Activated T-cell treated with anti-CD3 and anti-CD28 coated beads, Interleukin-2, amount 50 U/mL, for 4 hours (primary cell): ENCODE results near the gene AGRN. TPM values are rescaled to one million over a fixed set of nuclear protein-coding genes. Genes with fewer than 3 reads are reported as not detected.
"Not testable (repeated sequence)": the region's sequence is repeated elsewhere in the genome, so short reads cannot be mapped to it uniquely, and the experiment has no call there.

ENCODE experiments used
- ATAC-seq, 2 donors: fragments of 200-7000 bp; cut with Tn5 transposase; one replicate each; pipeline ENCODE4 v1.10.0; 2021
- DNase-seq: peaks from one replicate; pipeline ENCODE4 v3.0.0-alpha.2; 2020
- H3K27me3 Mint-ChIP-seq: one replicate; pipeline ENCODE4 v1.8.0; 2021; ENCODE audit warnings: low read depth, mixed read lengths
- H3K36me3 Mint-ChIP-seq: one replicate; pipeline ENCODE4 v1.8.0; 2022; ENCODE audit warnings: mixed read lengths; ENCODE audit not compliant: insufficient read depth
- H3K4me1 Mint-ChIP-seq: one replicate; pipeline ENCODE4 v1.8.0; 2021; ENCODE audit warnings: low read depth, mixed read lengths
- H3K4me3 Mint-ChIP-seq: one replicate; pipeline ENCODE4 v1.8.0; 2021; ENCODE audit warnings: mild to moderate bottlenecking, moderate library complexity, mixed read lengths
- H3K9me3 Mint-ChIP-seq: one replicate; pipeline ENCODE4 v1.8.0; 2021; ENCODE audit warnings: mixed read lengths
- total RNA-seq, 3 donors: library from RNA; stranded (reverse); gene quantifications; one replicate each; pipeline ENCODE4 v1.2.1, GENCODE V29; 2021

Gene AGRN
- total RNA-seq, 3 donors from 2014 or later, result 12.0 to 18.0 (median 15.2) TPM

DNA sequence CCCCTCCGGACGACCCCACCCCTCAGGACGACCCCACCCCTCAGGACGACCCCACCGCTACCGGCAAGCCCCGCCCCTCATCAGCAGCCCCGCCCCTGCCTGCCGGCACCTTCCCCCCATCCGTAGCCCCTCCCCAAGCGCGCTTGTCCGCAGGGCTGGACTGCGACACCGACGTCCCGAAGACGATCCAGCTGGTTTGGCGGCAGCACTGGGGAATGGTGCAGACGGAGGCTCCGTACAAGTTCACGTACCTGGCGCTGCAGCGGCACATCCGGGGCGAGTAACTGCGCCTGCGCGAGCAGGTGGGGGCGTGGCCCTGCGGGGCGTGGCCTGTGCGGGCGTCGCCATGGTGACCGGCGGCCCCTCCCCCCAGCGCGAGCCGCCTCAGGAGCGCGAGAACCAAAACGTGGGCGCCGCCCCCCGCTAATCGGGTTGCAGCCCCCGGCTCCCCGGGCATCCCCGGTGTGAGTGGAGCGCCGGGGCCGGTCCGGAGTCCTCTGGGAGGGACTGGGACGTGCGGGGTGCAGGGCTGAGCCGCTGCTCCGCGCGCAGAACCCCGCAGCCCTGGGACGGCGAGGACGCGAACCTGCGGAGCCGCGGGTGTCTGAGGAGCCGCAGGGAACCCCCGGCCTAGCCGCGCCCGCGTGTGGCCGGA lies 49.3 kb downstream of the AGRN start:
- Mint-ChIP-seq H3K4me1 (peaks cover 16% of the 10 kb centered on the region), H3K9me3 (no peaks in the 10 kb centered on the region), H3K36me3 (no peaks in the 10 kb centered on the region), H3K27me3 (peaks cover 7% of the 10 kb centered on the region), H3K4me3 (peak overlapping the region; percentile 69)
- DNase-seq (peak; percentile 93), ATAC-seq (peak; percentile 50 to 57)

DNA sequence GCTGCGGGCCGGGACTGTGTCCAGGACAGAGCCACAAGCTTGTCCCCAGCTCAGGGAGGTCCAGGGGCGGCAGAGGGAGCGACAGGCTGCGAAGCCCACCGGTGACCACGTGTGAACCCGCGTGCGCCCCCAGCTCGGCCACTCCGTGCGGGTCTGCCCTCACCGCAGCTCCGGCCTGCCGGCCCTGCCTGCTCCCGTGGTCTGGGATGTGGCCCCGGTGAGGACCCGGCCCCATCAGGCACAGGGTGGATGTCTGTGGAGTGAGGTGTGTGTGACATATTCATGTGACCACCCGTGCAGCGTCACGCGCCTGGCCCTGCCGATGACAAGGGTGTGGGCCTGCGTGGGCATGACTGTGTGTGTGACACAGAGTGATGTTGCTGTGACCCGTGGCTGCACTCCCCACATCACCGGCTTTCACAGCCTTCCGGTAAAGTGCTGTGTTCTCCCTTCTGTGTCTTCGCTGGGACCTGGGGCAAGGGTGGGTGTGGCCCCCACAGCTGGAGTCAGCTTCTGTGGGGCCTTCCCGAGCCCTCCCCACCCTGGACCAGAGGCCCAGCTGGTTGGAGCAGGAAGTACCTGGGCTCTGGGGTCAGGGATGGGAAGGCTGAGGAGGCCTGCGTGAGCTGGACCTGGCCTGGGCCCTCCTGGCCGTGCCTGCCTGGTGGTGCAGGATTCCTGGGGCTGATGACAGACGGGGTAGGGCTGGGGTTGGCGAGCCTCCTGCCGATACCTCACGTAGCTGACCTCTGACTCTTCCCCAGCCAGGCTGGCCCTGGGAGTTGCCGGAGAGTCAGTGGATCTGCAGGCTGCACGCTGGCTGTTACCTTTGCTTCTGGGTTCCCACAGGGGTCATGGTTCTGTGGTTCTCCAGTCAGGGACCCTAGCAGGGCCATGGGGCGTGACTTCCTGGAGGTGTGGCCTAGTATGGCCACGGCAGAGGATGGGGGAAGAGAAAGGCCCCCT lies 50.1 kb downstream of the AGRN start:
- Mint-ChIP-seq H3K4me3 (peak overlapping the region; percentile 48), H3K4me1 (peaks cover 13% of the 10 kb centered on the region), H3K27me3 (peaks cover 13% of the 10 kb centered on the region), H3K9me3 (no peaks in the 10 kb centered on the region), H3K36me3 (no peaks in the 10 kb centered on the region)
- DNase-seq, result no peak
- ATAC-seq, result peak in 1 of 2 donors; percentile 15

DNA sequence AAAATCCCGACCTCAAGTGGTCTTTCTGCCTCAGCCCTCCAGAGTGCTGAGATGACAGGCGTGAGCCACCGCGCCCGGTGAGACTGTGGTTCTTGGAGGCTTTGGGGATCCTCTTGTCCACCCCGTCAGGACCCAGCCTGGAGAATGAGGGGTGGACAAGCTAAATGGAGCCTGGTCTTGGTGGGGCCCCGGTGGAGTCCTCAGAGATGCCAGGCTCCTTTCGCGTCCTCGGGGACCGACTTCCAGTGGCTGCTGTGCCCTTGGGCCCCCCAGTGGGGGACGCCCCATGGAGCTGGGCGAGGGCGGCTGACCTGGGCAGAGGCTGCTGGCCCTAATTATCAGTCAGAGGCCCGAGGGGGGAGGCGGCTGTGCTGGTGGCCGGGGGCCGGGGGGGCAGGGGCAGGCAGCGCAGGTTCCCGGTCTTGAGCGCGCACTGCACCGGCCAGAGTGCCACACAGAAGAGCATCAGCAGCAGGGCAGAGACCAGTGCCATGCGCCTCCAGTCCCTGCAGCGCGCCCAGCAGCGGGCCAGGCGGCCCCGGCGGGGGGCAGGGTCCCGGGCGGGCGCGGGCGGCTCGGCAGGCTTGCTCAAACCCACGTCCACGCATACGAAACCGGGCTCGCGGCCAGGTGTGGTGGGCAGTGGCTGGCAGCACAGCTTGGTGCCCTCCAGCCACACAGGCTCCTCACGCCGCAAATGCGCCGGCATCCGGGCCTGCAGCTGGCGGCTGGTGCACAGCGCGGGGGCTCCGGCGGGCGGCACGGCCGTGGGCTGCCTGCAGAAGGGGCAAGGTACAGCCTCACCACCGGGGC lies 51.8 kb downstream of the AGRN start:
- Mint-ChIP-seq H3K36me3 (no peaks in the 10 kb centered on the region), H3K4me1 (peaks cover 4% of the 10 kb centered on the region), H3K4me3 (no peak overlapping the region), H3K27me3 (peaks cover 13% of the 10 kb centered on the region), H3K9me3 (no peaks in the 10 kb centered on the region)
- ATAC-seq (no peak), DNase-seq (no peak)

DNA sequence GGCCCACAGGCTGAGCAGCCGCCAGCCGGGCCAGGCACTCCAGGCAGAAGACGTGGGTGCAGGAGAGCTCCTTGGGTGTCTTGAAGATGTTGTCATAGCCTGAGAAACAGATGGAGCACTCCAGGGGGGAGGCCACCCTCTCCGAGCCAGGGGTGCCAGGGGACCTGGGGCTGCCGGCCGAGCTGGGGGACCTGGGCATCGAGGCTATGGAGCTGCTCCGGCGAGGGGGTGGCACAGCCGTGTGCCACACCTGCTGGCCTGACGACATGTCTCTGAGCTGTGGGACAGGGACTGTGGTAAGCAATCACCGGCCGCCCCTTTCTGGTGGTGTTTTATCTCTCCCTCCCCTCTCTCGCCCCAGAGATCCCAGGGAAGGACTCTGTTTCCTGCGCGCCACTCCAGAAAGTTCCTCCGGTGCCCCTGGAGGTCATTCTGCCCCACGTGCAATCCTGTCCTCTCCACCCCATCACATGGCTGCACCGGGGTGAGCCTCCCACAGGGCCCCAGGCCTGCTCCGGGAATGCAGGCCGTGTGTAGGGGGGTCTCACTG lies 52.5 kb downstream of the AGRN start:
- ATAC-seq (no peak), DNase-seq (no peak)
- peaks cover 4% of the 10 kb centered on the region for H3K4me1 Mint-ChIP-seq
- no peaks in the 10 kb centered on the region for H3K9me3 Mint-ChIP-seq
- H3K36me3 Mint-ChIP-seq, result no peaks in the 10 kb centered on the region
- H3K4me3 Mint-ChIP-seq, result no peak overlapping the region
- H3K27me3 Mint-ChIP-seq, result peaks cover 13% of the 10 kb centered on the region

DNA sequence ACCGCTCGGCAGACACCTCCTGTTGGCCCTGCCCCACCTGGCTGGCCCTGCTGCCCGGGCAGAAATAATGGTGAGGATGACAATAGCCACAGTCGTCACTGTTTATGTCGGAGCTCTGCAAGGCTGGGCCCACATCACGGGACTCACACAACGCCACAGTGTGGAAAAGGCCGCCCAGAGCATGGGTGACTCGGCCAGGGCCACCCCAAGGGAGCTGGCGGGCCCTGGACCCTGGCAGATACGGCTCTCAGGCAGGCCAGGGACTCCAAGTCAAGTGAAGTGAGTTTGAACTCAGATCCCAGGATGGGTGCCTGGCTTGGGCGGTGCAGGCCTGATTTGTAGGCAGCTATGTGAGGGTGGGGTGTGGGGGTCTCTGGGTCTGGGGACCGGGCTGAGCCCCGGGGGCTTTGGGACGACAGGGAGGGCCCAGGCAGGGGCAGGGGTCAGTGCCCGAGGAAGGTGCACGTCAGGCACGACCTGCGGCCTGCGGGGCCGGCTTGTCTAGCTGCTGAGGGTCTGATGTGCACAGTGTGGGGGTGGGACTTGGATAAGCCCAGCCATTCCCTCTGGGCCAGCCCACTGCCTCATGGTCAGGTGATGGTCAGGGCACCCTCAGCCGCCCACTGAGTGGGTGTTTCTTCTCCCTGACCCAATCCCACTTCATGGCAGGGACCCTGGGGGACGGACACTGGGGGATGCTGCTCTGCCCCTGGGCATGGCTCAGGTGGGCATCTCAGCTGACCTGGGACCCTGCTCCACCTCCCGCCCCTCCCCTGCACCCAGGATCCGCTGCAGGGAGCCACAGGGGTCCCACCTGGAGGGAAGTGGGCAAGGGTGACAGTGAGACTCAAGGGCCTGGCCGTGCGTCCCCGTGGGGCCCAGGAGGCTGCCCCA lies 53.2 kb downstream of the AGRN start:
- DNase-seq (no peak), ATAC-seq (no peak)
- Mint-ChIP-seq H3K36me3 (no peaks in the 10 kb centered on the region), H3K9me3 (no peaks in the 10 kb centered on the region), H3K4me1 (peaks cover 3% of the 10 kb centered on the region), H3K27me3 (peaks cover 13% of the 10 kb centered on the region), H3K4me3 (no peak overlapping the region)

DNA sequence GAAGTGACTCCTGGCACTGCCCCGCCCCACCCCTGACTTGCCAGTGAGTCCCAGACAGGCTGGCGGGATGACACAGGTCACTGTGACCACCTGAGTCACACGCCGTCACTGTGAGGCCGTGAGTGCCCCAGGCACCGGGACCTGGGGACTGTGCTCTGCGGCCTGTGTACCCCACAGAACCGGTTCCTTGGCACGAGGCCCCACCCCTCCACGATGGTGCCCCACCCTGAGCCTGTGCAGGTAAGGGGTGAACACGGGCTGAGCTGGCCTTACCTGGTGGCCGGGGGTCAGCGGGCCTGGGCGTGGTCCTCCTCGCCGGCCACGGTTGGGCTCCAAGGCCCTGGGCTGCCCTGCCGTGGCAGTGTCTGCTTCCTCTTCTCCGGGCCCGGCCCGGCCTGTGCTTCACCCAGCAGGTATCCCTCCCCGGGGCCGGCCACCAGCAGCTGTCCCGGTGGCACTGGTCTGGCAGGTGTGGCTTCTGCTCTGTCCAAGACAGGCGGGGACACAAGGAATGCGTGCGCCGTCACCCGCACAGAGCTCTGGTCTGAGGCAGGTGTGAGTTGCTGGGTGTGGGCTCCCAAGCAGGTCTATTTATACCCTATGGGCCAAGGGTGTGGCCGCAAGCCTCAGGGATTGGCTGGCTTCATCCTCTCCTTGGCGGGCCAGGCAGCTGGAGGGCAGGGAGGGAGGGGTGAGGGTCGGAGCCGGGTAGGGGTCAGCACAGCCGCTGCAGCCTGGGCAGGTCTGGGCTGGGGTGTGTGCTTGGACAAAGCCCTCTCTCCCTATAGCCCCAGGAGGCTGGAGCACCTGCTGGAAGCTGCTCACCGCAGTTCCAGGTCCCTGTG lies 54.0 kb downstream of the AGRN start, which contains the start of gene RNF223:
Gene RNF223 (minus strand): TSS at position 564 of the 845 bp plus-strand sequence. CDS start 1,740 bp downstream, outside the sequence.
- no peak for DNase-seq
- ATAC-seq, result no peak
- no peak within 1 kb of the TSS for H3K4me3 Mint-ChIP-seq
- no peaks in the 10 kb centered on the region for H3K9me3 Mint-ChIP-seq
- H3K27me3 Mint-ChIP-seq, result peaks cover 13% of the 10 kb centered on the region
- H3K4me1 Mint-ChIP-seq, result peaks cover 2% of the 10 kb centered on the region
- H3K36me3 Mint-ChIP-seq, result no peaks in the 10 kb centered on the region

DNA sequence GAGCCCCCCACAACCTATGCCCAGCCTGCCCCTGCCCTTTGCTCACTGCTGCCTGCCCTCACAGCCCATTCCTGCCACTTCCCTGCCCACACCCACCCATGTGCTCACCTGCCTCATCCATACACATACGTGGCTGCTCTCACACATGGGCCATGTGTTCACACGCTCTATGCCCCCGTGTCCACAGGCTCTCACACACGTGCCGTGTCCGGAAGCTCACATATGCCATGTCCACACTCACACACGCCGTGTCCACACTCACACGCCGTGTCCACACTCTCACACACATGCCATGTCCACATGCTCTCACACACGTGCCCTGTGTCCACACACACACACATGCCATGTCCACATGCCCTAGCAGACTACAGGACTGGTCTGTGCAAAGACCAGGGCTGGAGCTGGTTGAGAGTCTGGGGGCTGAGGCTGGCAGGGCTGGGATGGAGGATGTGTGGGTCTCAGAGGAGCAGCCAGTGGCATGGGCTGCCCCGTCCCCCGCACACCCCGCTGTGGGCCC lies 54.8 kb downstream of the AGRN start:
- DNase-seq, result no peak
- peaks cover 6% of the 10 kb centered on the region for H3K4me1 Mint-ChIP-seq
- no peak for ATAC-seq
- H3K9me3 Mint-ChIP-seq, result no peaks in the 10 kb centered on the region
- H3K4me3 Mint-ChIP-seq, result no peak overlapping the region
- peaks cover 13% of the 10 kb centered on the region for H3K27me3 Mint-ChIP-seq
- H3K36me3 Mint-ChIP-seq, result no peaks in the 10 kb centered on the region

DNA sequence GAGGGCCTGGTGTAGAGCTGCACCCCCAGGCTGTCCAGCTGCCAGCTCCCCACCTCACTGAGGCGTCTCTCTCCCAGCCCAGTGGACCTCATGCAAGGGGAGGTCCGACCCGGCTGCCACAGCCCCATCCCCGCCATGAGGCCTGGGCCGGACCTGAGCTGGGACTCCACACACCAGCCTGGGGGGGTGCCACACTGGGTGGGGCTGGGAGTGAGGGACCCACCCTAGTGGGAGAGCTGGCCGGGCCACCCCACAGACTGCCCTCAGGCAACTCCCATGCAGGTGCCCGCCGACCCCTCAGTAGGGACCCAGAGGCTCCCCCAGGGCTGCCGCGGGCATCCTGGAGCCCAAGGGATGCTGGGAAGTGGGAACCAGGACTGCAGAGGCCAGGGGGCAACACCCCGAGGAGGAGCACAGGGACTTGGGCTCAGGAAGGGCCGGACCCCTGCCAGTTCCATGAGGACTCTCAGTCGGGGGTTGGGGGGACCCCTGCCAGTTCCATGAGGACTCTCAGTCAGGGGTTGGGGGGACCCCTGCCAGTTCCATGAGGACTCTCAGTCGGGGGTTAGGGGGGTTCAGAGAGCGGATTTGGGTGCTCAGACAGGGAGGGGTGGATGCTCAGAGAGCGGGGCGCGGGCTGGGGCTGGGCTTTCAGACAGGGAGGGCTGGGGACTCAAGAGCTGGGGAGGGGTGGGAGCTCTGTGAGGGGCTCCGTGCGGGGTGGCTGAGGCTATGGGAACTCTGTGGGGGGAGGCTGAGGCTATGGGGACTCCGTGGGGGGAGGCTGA lies 55.4 kb downstream of the AGRN start:
- ATAC-seq (no peak), DNase-seq (no peak)
- Mint-ChIP-seq H3K27me3 (peaks cover 13% of the 10 kb centered on the region), H3K4me1 (peaks cover 4% of the 10 kb centered on the region), H3K9me3 (no peaks in the 10 kb centered on the region), H3K4me3 (no peak overlapping the region), H3K36me3 (no peaks in the 10 kb centered on the region)

DNA sequence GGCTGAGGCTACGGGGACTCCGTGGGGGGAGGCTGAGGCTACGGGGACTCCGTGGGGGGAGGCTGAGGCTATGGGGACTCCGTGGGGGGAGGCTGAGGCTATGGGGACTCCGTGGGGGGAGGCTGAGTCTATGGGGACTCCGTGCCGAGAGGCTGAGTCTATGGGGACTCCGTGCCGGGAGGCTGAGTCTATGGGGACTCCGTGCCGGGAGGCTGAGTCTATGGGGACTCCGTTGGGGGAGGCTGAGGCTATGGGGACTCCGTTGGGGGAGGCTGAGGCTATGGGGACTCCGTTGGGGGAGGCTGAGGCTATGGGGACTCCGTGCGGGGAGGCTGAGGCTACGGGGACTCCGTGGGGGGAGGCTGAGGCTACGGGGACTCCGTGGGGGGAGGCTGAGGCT lies 57.5 kb downstream of the AGRN start:
- H3K9me3 Mint-ChIP-seq, ATAC-seq, H3K36me3 Mint-ChIP-seq, H3K4me3 Mint-ChIP-seq, H3K4me1 Mint-ChIP-seq, DNase-seq: not testable (repeated sequence)
- H3K27me3 Mint-ChIP-seq, result peaks cover 11% of the 10 kb centered on the region

DNA sequence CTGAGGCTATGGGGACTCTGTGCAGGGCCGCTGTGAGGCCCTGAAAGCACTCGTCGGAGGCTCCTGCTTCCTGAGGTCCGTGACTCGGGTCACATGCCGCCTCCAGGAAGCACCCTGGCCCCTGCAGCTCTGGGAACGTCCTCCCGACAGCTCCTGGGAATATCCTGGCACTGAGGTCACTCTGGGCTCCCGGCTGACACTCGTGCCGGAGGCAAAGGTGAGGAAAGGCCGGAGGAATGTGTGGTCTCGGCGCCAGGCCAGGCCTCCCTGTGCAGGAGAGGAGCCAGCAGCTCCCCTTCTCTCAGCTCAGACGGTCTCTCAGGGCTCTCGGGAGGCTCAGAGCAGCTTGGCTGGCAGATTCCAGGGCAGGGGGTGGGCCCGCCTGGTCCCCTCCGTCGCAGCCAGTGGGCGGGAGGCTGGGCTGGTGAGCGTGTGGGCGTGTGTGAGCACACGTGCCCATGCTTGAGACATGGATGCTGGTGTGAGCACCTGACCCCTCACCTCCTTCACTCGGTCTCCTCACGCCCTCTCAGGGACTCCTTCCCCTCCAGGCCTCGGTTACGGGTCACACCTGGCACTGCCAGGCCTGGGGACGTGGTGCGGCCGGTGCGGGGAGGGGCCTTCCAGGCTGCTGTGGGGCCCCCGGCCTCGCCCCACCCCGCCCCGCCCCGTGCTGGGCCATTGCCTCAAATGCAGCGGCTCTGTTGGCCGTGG lies 59.6 kb downstream of the AGRN start:
- peaks cover 4% of the 10 kb centered on the region for H3K4me1 Mint-ChIP-seq
- peak; percentile 65 to 73 for ATAC-seq
- DNase-seq, result peak; percentile 33
- H3K9me3 Mint-ChIP-seq, result no peaks in the 10 kb centered on the region
- peak overlapping the region; percentile 13 for H3K4me3 Mint-ChIP-seq
- peaks cover 2% of the 10 kb centered on the region for H3K36me3 Mint-ChIP-seq
- H3K27me3 Mint-ChIP-seq, result peaks cover 3% of the 10 kb centered on the region

DNA sequence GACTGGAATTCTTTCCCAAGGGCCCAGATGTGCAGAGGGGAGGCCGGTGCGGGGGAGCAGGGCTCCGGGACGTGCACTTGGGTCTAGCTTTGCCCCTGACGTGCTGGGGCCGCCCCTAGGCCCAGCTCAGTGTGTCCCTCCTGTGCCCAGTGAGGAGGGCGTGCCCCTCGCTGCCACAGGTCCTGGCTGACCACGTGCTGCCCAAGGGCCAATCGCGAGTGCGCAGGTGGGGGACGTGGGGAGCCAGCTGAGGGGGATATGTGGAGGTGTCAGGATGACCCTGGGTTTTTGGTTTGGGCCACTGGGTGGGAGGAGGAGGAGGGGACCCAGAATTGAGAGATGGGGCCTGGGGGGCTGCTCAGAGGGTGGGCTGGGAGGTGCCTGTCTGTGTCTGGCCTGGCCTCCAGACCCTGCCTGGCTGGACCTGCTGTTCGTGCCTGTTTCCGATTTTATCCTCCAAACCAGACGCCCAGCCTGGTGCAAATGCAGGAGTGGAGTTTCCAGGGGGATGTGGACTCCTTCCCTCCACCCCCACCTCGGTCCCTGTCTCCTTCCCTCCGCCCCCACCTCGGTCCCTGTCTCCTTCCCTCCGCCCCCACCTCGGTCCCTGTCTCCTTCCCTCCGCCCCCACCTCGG lies 60.3 kb downstream of the AGRN start:
- H3K4me1 Mint-ChIP-seq, result peaks cover 4% of the 10 kb centered on the region
- no peaks in the 10 kb centered on the region for H3K9me3 Mint-ChIP-seq
- H3K27me3 Mint-ChIP-seq, result no peaks in the 10 kb centered on the region
- no peak overlapping the region for H3K4me3 Mint-ChIP-seq
- DNase-seq (peak; percentile 4), ATAC-seq (peak; percentile 36 to 44)
- peaks cover 2% of the 10 kb centered on the region for H3K36me3 Mint-ChIP-seq
